Mammary epithelial cell (primary cell): Measurements from ENCODE around the gene EIF2D.

Source experiments
- EZH2 ChIP-seq: IDR thresholded peaks from 2 replicates; pipeline ENCODE4 v1.6.1; 2012; ENCODE audit warnings: low read length, inconsistent platforms, borderline replicate concordance
- TF ChIP-seq, protein P1 (sequence below), 2 donors: IDR thresholded peaks in 1 of 2; conservative IDR thresholded peaks in 1 of 2; 2 replicates each; pipeline ENCODE4 v1.5.1; 2011 to 2012; ENCODE audit warnings: inconsistent platforms in 2 of 2, low read length in 2 of 2, mild to moderate bottlenecking in 2 of 2, control low read depth in 1 of 2, low read depth in 1 of 2; ENCODE audit not compliant: insufficient read depth in 1 of 2; ENCODE audit errors: extremely low read depth in 1 of 2

DNA sequence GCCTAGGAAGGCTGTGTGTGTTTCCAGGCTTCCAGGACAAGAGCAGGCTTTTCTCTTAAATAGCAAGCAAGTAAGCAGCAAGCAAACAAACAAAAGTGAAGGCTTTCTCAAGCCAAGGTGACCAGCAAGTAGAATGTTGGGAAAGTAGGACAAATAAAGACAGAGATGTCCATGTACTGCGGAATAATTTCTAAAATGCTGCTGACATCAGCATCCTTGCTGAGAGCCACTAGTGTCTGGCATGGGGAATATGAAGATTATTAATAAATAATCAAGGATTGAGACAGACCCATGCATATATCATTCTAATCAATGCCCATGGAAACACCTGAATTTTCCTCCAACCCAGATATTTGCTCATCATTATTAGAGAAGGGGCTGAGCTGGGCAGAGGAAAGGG, 16.7 kb upstream of the EIF2D start:
- TF ChIP-seq, protein P1, sequence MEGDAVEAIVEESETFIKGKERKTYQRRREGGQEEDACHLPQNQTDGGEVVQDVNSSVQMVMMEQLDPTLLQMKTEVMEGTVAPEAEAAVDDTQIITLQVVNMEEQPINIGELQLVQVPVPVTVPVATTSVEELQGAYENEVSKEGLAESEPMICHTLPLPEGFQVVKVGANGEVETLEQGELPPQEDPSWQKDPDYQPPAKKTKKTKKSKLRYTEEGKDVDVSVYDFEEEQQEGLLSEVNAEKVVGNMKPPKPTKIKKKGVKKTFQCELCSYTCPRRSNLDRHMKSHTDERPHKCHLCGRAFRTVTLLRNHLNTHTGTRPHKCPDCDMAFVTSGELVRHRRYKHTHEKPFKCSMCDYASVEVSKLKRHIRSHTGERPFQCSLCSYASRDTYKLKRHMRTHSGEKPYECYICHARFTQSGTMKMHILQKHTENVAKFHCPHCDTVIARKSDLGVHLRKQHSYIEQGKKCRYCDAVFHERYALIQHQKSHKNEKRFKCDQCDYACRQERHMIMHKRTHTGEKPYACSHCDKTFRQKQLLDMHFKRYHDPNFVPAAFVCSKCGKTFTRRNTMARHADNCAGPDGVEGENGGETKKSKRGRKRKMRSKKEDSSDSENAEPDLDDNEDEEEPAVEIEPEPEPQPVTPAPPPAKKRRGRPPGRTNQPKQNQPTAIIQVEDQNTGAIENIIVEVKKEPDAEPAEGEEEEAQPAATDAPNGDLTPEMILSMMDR (conservative IDR thresholded peaks at IDR 0.05 in 1 of 2, IDR thresholded peaks at IDR 0.05 in 1 of 2; ENCODE audit: extremely low read depth in 1 of 2, insufficient read depth in 1 of 2, low read depth in 1 of 2, low read length in 2 of 2), result no peak
- no peak for TF ChIP-seq EZH2
